Subcutaneous abdominal adipose tissue (tissue), 5 donors: ENCODE data around the gene SLC38A11.
A peak's percentile ranks its signal among the peaks of the same experiment; 100 is the strongest.

ENCODE experiments used
- H3K27ac ChIP-seq: one replicate; pipeline ENCODE4 v1.7.0; 2013; ENCODE audit warnings: low read depth, mild to moderate bottlenecking, inconsistent platforms, low read length, moderate library complexity
- H3K27me3 ChIP-seq, 5 donors: one replicate each; pipeline ENCODE4 v1.7.0; 2013; ENCODE audit warnings: low read length in 5 of 5, inconsistent platforms in 1 of 5; ENCODE audit not compliant: control insufficient read depth in 5 of 5, insufficient read depth in 4 of 5
- H3K36me3 ChIP-seq, 5 donors: one replicate each; pipeline ENCODE4 v1.7.0; 2013; ENCODE audit warnings: low read length in 5 of 5; ENCODE audit not compliant: control insufficient read depth in 5 of 5, insufficient read depth in 5 of 5
- H3K4me1 ChIP-seq, 5 donors: one replicate each; pipeline ENCODE4 v1.7.0; 2013; ENCODE audit warnings: low read length in 5 of 5, mild to moderate bottlenecking in 3 of 5, moderate library complexity in 1 of 5; ENCODE audit not compliant: control insufficient read depth in 5 of 5, insufficient read depth in 5 of 5
- H3K4me3 ChIP-seq, 5 donors: one replicate each; pipeline ENCODE4 v1.7.0; 2013; ENCODE audit warnings: low read length in 5 of 5, low read depth in 1 of 5
- H3K9ac ChIP-seq, 5 donors: one replicate each; pipeline ENCODE4 v1.7.0; 2013; ENCODE audit warnings: low read length in 5 of 5, mild to moderate bottlenecking in 4 of 5, moderate library complexity in 3 of 5
- H3K9me3 ChIP-seq, 5 donors: one replicate each; pipeline ENCODE4 v1.7.0; 2013; ENCODE audit warnings: low read length in 5 of 5; ENCODE audit not compliant: control insufficient read depth in 5 of 5
- donor health status: healthy.
- donor health status: healthy.
- donor health status: healthy.
- donor health status: healthy.
- donor health status: healthy.

SLC38A11 gene

GRCh38 chr2:164847981-164848741 lies 107.2 kb downstream of the SLC38A11 start:
- H3K27me3 ChIP-seq = no peaks in the 10 kb centered on the region
- H3K9me3 ChIP-seq = no peaks in the 10 kb centered on the region
- peaks cover 0 to 33% (median 12%) of the 10 kb centered on the region in 5 donors for H3K4me1 ChIP-seq
- peak overlapping the region; percentile 79 for H3K27ac ChIP-seq
- no peak overlapping the region for H3K9ac ChIP-seq
- H3K4me3 ChIP-seq = no peak overlapping the region
- H3K36me3 ChIP-seq = no peaks in the 10 kb centered on the region

DNA sequence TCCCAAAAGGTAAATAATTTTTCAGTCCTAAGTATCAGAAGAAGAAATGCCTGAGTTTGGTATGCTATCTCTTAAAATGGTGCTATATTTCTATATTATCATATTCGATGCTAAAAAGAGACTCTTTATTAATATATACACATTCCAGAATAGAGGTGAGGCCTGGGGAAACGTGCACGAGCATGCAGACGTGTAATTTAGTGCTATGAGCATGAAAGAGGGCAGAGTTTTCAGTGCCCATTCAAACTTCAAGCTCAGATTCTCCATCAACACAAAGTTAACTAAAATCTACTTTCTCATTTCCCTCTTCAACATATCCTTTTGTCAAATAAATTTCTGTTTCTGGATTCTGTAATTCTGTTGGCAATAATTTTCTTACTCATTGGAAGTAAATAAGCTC lies 108.0 kb downstream of the SLC38A11 start:
- no peaks in the 10 kb centered on the region for H3K27me3 ChIP-seq
- no peak overlapping the region for H3K27ac ChIP-seq
- no peak overlapping the region for H3K4me3 ChIP-seq
- H3K9ac ChIP-seq = no peak overlapping the region
- peaks cover 0 to 41% (median 15%) of the 10 kb centered on the region in 5 donors for H3K4me1 ChIP-seq
- no peaks in the 10 kb centered on the region for H3K36me3 ChIP-seq
- no peaks in the 10 kb centered on the region for H3K9me3 ChIP-seq

DNA sequence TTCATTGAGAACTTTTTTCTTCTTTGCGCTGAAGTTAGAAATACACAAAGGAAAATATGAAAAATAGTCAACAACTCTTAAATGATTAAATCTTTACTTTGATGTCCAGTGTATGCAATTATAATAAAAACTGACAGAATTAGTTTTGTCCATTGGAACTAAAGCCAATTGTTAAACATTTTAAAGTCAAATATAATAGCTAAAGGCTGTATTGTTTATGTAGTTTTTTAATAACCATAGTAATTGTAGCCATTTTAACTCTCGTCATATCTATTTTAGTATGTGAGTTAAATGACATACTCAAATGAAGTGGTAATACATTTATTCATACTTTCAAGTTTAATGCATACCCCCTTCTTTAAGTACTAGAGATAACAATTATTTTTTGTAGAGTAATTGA lies 109.0 kb downstream of the SLC38A11 start:
- H3K36me3 ChIP-seq = no peaks in the 10 kb centered on the region
- no peak overlapping the region for H3K27ac ChIP-seq
- H3K27me3 ChIP-seq = no peaks in the 10 kb centered on the region
- H3K4me1 ChIP-seq = peaks cover 0 to 43% (median 17%) of the 10 kb centered on the region in 5 donors
- no peak overlapping the region for H3K4me3 ChIP-seq
- H3K9ac ChIP-seq = no peak overlapping the region
- H3K9me3 ChIP-seq = no peaks in the 10 kb centered on the region
